ENCODE measurements around the gene FMNL2.

Gene FMNL2

GRCh38 chr2:152508446-152508845, 173.5 kb downstream of the FMNL2 start:
- FAIRE-seq: no peak
- TF ChIP-seq, protein P1, sequence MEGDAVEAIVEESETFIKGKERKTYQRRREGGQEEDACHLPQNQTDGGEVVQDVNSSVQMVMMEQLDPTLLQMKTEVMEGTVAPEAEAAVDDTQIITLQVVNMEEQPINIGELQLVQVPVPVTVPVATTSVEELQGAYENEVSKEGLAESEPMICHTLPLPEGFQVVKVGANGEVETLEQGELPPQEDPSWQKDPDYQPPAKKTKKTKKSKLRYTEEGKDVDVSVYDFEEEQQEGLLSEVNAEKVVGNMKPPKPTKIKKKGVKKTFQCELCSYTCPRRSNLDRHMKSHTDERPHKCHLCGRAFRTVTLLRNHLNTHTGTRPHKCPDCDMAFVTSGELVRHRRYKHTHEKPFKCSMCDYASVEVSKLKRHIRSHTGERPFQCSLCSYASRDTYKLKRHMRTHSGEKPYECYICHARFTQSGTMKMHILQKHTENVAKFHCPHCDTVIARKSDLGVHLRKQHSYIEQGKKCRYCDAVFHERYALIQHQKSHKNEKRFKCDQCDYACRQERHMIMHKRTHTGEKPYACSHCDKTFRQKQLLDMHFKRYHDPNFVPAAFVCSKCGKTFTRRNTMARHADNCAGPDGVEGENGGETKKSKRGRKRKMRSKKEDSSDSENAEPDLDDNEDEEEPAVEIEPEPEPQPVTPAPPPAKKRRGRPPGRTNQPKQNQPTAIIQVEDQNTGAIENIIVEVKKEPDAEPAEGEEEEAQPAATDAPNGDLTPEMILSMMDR (IDR thresholded peaks at IDR 0.05; ENCODE audit: insufficient read depth, missing control alignments): no peak
- DNase-seq (ENCODE audit: insufficient read length, low spot score): no peak

DNA sequence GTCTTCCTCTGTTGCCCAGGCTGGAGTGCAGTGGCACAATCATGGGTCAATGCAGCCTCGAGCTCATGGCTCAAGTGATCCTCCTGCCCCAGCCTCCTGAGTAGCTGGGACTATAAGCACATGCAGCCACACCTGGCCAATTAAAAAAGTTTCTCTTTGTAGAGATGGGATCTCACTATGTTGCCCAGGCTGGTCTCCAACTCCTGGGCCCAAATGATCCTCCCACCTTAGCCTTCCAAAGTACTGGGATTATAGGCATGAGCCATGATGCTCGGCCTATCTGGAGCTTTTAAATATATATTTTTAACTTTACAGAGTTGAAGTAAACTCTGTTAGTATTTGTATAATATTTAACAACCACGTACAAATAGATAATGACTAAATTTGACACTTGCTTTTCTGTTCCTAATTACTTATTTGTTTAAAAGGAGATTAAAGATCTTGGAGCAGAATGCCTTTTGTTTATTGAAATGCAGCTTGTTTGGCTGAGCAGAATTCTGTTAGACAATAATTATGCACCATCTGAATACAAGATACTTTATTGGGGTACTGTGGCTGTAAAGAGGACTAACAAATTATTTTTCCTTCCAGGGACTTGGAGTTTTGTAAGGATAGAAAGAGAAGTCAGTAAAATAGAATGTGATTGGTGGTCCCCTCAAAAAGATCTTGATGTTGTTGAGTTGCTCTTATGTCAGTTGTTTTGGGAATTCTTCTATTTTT, 175.0 kb downstream of the FMNL2 start:
- no peak for DNase-seq (ENCODE audit: insufficient read length, low spot score)
- FAIRE-seq: no peak
- TF ChIP-seq, protein P1 (IDR thresholded peaks at IDR 0.05; ENCODE audit: insufficient read depth, missing control alignments): no peak

GRCh38 chr2:152510621-152511020, 175.6 kb downstream of the FMNL2 start:
- TF ChIP-seq, protein P1 (IDR thresholded peaks at IDR 0.05; ENCODE audit: insufficient read depth, missing control alignments): no peak
- no peak for FAIRE-seq

DNA sequence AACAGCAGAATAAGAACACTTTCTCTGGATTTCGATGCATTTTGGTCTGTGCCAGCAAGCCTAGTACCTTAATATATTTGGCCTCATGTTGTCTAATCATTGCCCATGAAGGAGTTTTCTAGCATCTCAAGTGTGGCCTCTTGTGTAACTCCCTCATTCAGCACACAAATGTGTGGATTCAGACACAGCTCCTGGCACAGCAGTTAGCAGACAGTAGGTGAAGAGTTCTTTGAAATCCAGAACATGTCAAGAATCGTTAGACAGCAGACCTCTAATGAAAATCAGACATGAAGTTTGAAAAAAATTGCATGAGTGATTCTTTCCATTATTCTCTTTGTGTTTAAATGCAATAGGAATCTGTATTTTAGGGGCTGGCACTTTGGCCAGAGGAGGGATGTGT, 177.0 kb downstream of the FMNL2 start:
- FAIRE-seq (no peak), DNase-seq (ENCODE audit: insufficient read length, low spot score) (no peak)
- TF ChIP-seq, protein P1 (IDR thresholded peaks at IDR 0.05; ENCODE audit: insufficient read depth, missing control alignments): no peak

More at GRCh38 chr2:152510621-152511020, 175.6 kb downstream of the FMNL2 start:
- DNase-seq (ENCODE audit: insufficient read length, low spot score): no peak

DNA sequence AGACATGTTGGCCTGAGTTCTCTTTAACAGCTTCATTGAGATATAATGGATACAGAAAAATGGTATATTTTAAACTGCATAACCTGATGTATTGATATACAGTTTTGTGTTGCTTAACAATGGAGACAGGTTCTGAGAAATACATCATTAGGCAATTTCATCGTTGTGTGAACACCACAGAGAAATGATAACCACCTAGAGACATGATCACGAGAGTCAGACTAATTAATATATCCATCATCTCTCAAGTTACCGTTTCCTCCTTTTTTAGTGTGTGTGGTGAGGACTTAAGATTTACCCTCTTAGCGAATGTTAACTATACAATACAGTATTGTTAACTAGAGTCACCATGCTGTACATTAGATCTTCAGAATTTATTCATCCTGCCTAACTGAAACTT, 178.1 kb downstream of the FMNL2 start:
- no peak for DNase-seq (ENCODE audit: insufficient read length, low spot score)
- FAIRE-seq: peak; percentile 35
- TF ChIP-seq, protein P1 (IDR thresholded peaks at IDR 0.05; ENCODE audit: insufficient read depth, missing control alignments): no peak

DNA sequence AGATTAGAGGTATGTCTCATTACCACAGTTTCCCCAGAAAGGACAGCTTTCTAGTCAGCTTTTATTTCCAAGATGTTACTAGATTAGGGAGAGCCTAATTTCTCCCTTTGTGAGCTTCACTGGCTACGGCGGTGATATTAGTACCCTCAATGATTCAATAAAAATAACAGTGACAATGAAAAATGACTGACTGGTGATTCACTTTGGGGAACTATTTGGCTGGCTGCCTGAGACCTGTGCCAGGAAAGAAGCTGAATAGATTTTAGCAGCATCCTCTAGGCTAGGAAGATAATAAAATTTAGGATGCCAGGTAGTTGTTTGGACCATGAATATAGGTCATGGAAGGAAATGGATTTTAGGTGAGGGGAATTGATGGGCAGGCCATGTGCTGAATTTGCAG, 178.7 kb downstream of the FMNL2 start:
- TF ChIP-seq, protein P1 (IDR thresholded peaks at IDR 0.05; ENCODE audit: insufficient read depth, missing control alignments): no peak
- FAIRE-seq: no peak
- no peak for DNase-seq (ENCODE audit: insufficient read length, low spot score)

GRCh38 chr2:152518034-152518433, 183.1 kb downstream of the FMNL2 start:
- no peak for FAIRE-seq
- no peak for DNase-seq (ENCODE audit: insufficient read length, low spot score)
- TF ChIP-seq, protein P1 (IDR thresholded peaks at IDR 0.05; ENCODE audit: insufficient read depth, missing control alignments): no peak
